NCI-H510A (cell line): Measurements from ENCODE around the gene AFAP1L1.

Experiments
- DNase-seq: peaks from one replicate; lab custom pipeline; 2025; lab: John Stamatoyannopoulos, UW

AFAP1L1 gene

DNA sequence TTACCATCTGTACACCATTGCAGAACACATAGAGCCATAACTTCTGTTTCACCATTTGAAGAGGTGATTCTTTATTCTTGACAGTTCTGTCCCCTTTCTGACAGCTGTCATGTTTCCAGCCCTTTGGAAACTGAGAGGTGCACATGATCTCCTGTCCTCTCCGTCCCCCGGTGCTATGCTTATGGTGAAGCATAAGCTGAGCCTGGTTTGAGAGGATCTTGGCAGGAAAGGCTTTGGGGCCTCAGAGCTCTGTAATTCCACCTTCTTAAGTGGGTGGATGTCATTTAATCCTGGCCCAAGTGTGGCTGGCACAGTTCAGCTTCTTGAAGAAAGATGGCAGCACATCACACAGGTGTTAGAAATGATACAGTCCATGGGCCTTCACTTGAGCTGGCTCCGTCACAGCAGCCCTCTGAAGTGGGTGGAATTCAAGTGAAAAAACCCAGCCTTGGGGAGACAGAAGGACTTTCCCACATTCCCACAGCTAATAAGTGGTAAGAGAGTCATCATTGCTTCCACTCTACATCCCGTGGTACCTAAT, 43.0 kb downstream of the AFAP1L1 start:
- no peak for DNase-seq

GRCh38 chr5:149315753-149316152, 44.1 kb downstream of the AFAP1L1 start:
- DNase-seq = no peak

- DNase-seq = no peak
Observed at GRCh38 chr5:149317281-149318048, 45.8 kb downstream of the AFAP1L1 start.

GRCh38 chr5:149319174-149319573, 47.5 kb downstream of the AFAP1L1 start:
- no peak for DNase-seq

DNA sequence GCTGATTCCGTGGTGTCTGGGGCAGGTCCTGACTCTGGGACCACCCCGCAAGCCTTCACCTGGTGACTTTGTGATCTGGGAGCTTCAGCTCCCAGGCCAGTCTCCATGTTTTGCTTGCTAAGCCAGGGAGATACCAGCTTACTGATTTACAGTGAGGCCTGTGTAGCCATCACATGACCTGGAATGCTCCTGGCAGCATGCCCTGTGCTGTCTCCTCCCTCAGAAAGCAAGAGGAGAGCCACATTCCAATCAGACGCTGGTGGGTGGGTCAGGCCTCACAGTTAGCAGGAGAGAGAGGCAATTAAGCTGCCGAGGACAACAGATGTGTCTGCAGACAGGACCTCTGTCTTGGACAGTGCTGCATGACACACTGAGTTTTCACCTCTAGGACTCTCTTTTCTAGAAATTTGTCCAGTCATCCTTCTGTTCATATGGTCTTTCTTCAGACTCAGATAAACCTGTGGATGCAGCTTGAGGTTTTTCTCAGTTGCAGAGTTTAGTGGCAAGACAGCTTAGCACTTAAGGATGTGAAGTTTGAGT, 49.2 kb downstream of the AFAP1L1 start:
- DNase-seq = peak; percentile 84

- no peak for DNase-seq
Observed at GRCh38 chr5:149322518-149322917, 50.9 kb downstream of the AFAP1L1 start.

GRCh38 chr5:149323210-149323609, 51.6 kb downstream of the AFAP1L1 start:
- no peak for DNase-seq

GRCh38 chr5:149323621-149324205, 52.1 kb downstream of the AFAP1L1 start:
- no peak for DNase-seq

DNA sequence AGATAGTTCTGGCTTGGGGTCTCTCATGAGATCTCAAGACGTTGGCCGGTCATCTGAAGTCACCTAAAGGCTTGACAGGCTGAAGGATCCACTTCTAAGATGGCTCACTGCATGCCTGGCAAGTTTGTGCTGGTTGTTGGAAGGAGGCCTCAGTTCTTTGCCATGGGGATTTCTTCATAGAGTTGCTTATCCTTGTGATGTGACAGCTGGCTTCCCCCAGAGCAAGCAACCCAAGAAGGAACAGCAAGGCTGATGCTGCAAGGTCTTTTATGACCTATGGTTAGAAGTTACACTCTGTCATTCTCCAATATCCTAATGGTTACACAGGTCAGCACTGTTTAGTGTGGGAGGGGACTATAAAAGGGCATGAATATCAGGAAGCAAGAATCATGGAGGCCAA, 53.0 kb downstream of the AFAP1L1 start:
- DNase-seq = no peak

GRCh38 chr5:149325166-149325735, 53.6 kb downstream of the AFAP1L1 start:
- no peak for DNase-seq

GRCh38 chr5:149325894-149326293, 54.2 kb downstream of the AFAP1L1 start:
- no peak for DNase-seq

DNA sequence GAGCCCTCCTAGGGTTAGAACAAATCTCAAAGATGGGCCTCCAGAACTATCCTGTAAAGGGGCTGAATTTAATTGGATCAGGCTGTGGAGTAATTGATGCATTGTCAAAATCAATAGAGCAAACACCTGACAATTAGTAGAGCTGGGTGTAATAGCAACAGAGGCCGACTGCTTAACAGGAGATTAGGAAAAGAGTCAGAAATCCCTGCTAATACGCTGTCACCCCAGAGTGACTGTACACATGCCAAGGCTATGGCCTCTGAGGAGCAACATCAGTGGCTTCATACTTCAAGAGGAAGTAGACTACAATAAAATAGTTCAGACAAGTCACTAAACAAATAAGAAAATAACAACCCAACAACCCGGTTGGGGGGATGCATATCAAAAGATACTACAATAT, 55.0 kb downstream of the AFAP1L1 start:
- DNase-seq = no peak

- no peak for DNase-seq
Observed at GRCh38 chr5:149328177-149328576, 56.5 kb downstream of the AFAP1L1 start.

DNA sequence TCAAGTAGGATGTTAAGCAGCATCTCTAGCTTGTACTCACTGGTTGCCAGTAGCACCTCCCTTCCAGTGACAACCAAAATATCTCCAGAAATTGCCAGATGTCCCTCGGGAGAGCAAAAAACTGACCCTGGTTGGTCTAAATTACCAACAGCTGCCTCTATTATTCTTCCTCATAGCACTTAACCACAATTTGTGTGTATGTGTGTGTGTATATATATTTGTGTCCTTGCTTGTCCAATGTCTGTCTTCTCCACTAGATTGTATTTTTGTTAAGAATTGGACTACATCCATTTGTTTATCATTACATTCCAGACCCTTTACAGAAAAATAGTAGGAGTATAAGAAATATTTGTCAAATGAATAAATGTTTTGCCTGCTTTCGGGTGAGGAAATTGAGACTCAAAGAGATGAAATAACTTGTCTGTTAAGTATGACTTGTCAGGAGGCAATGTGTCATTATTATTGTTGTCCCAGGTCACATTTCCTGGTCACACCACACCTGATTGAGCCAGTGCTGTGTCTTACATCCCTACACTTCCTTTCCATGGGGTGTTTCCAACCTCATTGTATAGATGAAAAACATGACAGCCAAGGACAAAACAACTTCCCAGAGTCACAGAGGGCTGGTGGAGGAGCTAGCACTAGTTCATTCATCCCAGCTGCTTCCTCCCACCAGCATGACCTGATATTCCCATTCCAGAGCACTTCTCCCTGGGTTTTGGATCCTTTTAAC, 62.2 kb downstream of the AFAP1L1 start:
- DNase-seq = no peak

DNA sequence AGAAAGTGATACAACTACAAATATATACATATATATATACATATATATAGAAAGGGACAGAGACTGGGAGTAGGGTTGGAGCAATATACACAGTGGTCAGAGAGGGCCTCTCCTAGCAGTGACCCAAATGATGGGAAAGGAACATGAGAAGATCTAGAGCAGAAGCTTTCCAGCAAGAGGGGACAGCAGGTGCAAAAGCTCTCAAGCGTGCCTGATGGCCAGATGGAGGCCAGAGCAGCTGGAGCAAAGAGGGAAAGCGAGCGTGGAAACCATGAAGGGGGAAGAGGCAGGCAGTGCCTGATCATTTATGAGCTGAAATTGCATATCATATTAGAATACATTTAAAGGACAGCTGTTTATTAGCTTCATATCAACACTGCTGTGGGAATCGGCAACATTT, 66.1 kb downstream of the AFAP1L1 start:
- DNase-seq = peak; percentile 82

DNA sequence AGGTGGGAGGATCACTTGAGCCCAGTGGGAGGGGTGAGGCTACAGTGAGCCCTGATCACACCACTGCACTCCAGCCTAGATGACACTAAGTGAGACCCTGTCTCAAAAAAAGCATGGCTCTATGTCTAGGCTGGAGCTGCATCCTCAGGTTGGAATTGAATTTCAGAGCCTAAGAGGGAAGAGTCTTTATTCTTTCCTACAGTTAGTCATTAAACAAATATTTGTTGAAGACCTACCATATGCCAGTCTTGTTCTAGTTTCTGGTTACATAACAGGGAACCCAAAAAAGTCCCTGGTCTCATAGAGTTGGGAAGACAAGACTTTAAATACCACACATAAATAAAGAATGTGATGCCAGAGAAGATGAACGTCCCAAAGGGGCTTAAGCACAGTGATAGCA, 66.7 kb downstream of the AFAP1L1 start:
- no peak for DNase-seq

GRCh38 chr5:149340920-149341319, 69.3 kb downstream of the AFAP1L1 start:
- no peak for DNase-seq

DNA sequence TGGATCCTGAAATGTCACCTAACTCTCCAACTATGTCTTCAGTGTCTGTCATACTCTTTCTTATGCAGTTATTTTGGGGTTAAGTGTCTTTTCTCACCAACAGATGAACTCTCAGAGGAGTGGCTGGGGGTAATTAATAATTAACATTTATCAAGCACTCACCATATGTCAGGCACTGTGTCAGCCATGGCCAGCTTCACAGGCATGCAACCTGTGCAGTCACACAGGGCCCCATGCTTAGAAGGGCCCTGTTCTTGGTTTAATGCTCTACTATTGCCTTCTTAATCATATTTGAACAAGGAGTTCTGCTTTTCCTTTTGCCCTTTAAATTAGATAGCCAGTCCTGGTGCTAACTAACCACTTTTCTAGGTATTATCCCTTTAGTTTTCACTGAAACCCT, 70.2 kb downstream of the AFAP1L1 start:
- DNase-seq = no peak

- DNase-seq = no peak
Observed at GRCh38 chr5:149344151-149344550, 72.5 kb downstream of the AFAP1L1 start.

GRCh38 chr5:149345147-149345891, 73.7 kb downstream of the AFAP1L1 start, which contains the start of gene GRPEL2:
GRPEL2 (plus strand) TSS chr5:149345499; CDS start chr5:149345540, 41 bp downstream.
- DNase-seq = peak; percentile 96

DNA sequence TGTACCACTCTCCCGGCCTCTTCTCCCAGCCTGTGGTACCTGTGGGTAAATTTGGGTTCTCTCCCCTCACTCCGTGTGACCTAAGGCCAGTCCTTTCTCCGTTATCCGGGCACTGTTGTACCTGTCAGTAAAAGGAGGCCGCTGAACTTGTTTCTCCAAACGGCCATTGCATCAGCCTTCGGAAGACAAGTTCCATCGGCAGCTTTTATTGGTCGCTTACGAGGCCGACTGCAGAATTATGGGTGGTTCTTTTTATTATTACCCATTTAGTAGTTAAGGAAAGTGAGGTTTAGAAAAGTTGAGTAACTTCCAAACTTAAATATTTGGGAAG, 74.2 kb downstream of the AFAP1L1 start:
- no peak for DNase-seq

GRCh38 chr5:149348518-149348917, 76.9 kb downstream of the AFAP1L1 start:
- no peak for DNase-seq
